Fibroblast of villous mesenchyme (primary cell): Measurements from ENCODE around the gene ANKFN1. TPM values are rescaled to one million over a fixed set of nuclear protein-coding genes. Genes with fewer than 3 reads are reported as not detected.

Experiments used
- DNase-seq: peaks from one replicate; pipeline ENCODE4 v3.0.0-alpha.2; 2010; ENCODE audit warnings: low read depth
- H3K4me3 ChIP-seq: 2 replicates; pipeline ENCODE4 v1.5.1; 2011; ENCODE audit warnings: low read depth, mild to moderate bottlenecking, low read length
- total RNA-seq: library from RNA; depleted of rRNA; stranded (reverse); fragments of >200 nt; gene quantifications from 2 replicates; pipeline ENCODE4 v1.2.3, GENCODE V29; 2012
- TF ChIP-seq, protein P1 (sequence below): IDR thresholded peaks from 2 replicates; pipeline ENCODE4 v1.5.1; 2012; ENCODE audit warnings: low read depth, mild to moderate bottlenecking, low read length; ENCODE audit not compliant: insufficient read depth

ANKFN1 gene
- total RNA-seq, 1 donor: under 0.01 TPM

DNA sequence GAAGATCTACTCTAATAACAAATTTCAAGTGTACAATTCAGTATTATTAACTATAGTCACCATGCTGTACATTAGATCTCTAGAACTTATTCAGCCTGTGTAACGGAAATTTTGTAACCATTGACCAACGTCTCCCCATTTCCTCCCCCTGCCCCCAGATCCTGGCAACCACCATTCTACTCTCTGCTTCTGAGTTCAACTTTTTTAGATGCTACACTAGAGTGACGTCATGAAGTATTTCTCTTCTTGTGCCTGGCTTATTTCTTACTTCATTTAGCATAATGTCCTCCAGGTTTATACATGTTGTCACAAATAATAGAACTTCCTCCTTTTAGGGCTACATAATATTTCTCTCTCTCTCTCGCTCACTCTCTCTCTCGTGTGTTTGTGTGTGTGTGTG is 157.5 kb downstream of the ANKFN1 start:
- TF ChIP-seq, protein P1, sequence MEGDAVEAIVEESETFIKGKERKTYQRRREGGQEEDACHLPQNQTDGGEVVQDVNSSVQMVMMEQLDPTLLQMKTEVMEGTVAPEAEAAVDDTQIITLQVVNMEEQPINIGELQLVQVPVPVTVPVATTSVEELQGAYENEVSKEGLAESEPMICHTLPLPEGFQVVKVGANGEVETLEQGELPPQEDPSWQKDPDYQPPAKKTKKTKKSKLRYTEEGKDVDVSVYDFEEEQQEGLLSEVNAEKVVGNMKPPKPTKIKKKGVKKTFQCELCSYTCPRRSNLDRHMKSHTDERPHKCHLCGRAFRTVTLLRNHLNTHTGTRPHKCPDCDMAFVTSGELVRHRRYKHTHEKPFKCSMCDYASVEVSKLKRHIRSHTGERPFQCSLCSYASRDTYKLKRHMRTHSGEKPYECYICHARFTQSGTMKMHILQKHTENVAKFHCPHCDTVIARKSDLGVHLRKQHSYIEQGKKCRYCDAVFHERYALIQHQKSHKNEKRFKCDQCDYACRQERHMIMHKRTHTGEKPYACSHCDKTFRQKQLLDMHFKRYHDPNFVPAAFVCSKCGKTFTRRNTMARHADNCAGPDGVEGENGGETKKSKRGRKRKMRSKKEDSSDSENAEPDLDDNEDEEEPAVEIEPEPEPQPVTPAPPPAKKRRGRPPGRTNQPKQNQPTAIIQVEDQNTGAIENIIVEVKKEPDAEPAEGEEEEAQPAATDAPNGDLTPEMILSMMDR: no peak
- no peak for DNase-seq
- no peak overlapping the region for H3K4me3 ChIP-seq

DNA sequence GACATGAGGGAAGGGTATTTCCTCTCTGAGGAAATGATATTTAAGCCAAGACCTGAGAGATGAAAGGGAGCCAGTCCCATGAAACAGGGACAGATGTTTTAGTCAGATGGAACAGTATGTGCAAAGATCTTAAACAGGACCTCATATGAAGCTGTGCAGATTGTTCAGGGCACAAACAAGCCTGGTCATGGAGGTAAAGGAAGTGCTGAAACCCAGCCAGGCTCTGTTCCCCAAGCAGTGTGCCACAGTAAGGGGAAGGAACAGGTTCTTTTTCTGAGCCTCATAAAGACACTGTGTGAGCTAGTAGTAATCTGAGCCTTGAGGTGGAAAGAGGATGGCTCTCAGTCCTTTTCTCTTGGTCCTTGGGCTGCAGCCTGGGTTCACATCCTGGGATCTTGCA is 159.9 kb downstream of the ANKFN1 start:
- DNase-seq: no peak
- TF ChIP-seq, protein P1: no peak

DNA sequence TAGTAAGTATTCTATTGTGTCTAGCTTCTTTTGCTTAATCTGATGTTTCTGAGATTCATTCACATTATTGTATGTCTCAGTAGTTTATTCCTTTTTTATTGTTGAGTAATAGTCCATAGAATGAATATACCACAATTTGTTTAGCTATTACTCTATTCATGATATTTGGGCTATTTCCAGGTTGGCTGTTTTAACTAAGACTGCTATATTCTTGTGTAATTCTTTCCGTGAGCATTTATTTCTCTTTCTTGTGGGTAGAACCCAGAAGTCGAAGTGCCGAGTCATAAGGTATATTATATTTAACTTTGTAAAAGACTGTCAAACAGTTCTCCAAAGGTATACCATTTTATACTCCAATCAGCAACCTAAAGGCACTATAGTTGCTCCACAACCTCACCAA is 160.8 kb downstream of the ANKFN1 start:
- TF ChIP-seq, protein P1: no peak
- no peak for DNase-seq
- no peak overlapping the region for H3K4me3 ChIP-seq

More for the DNA sequence above, 159.9 kb downstream of the ANKFN1 start:
- no peak overlapping the region for H3K4me3 ChIP-seq

DNA sequence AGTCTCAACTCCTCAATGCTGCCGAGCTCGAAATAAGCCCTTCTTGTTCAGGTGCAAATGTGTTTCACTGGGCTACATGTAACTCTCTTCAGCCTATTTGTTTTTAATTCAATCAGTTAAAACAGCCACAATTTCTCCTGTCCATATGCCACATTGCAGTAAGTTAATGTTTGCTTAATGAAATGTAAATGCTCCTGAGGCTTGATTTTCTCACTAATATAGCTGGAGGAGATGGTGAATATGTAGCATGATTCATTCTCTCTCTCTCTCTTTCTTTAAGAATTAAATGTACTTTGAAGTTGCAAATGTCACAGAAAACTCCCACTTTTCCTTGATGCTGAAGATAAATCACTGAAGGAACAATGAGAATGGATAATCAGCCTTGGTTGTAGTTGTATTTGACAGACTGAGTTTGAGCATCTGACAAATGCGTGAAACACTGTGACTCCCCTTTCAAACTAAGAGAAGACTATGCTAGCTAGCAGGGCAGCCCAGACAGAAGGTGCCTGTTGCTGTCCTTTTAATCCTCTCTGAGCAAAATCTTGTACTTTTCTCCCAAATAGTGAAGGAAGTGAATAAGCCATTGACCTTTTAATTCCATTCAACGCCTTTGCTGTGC is 161.8 kb downstream of the ANKFN1 start:
- DNase-seq: no peak
- H3K4me3 ChIP-seq: no peak overlapping the region
- TF ChIP-seq, protein P1: no peak

DNA sequence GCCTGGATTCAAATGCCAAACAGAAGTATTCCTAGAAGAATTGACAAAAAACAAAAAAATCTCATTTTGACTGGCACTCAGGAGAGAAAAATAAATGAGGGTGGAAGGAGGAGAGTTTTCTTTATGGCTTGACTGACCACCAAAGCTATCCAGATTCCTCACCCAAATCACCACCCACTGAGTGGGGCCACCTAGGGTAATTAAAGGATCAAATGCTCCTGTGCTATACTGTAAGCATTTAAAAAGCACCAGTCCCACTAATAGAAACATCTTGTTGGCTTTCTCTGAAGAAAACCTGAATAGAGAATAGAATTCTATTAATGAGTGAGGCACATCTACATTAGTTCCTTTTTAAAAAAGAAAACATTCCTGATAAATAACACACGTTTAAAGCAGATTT is 163.3 kb downstream of the ANKFN1 start:
- H3K4me3 ChIP-seq: no peak overlapping the region
- TF ChIP-seq, protein P1: no peak
- no peak for DNase-seq

DNA sequence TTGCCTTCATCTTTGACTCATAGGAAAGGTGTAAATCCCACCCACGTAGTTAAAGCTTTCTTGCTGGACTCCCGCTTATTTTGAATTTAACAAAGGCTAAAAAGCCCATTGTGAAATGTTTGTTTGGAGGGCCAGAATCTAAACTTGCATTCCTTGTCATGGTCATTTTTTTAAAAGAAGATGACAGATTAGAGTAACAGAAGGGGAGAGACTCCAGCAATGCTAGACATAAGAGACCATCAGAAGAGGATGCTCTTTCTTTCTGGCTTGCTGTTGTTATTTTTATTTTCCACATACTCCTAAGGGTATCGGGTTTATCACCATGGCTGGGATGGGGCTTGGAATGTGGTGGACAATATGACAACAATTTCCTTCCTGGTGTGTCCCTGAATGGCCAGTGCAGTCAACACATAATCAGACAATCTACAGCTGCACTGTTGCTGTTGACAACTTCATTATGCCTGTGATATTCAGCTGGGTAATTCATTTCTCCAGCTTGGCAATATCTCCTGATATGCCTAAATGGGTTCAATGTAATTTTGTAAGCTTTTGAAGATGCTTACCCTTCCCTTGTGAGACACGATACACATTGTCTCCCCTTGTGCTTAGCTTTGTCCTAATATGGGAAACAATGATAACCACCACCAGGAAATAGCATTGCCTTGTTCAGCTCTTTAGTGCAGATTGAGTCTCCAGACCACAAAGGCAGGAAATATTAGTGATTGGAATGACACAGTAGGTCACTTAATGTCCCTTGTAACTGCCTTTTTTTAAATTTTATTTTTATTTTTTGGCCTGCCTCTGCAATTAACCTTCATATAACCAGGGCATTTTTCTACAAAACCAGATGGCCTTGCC is 164.3 kb downstream of the ANKFN1 start:
- no peak overlapping the region for H3K4me3 ChIP-seq
- DNase-seq: no peak
- TF ChIP-seq, protein P1: no peak
